Aorta (tissue), 5 donors: Measurements from ENCODE around the gene ASGR1. TPM values are rescaled to one million over a fixed set of nuclear protein-coding genes. Genes with fewer than 3 reads are reported as not detected.

ENCODE experiments used
- ATAC-seq: fragments of 200-7000 bp; cut with Tn5 transposase; one replicate; pipeline ENCODE4 v1.9.1; 2022; ENCODE audit warnings: moderate library complexity; ENCODE audit not compliant: low FRiP score
- DNase-seq, 2 donors: peaks; one replicate each; pipeline ENCODE4 v3.0.0-alpha.2; 2020
- H3K27ac ChIP-seq, 2 donors: one replicate each; pipeline ENCODE4 v1.5.1; 2013; ENCODE audit warnings: low read length in 2 of 2, mild to moderate bottlenecking in 2 of 2, moderate library complexity in 2 of 2, control low read depth in 1 of 2, inconsistent platforms in 1 of 2, low read depth in 1 of 2
- H3K27me3 ChIP-seq, 2 donors: one replicate each; pipeline ENCODE4 v1.6.1; 2013; ENCODE audit warnings: control low read depth in 1 of 2, low read length in 1 of 2, mild to moderate bottlenecking in 1 of 2, moderate library complexity in 1 of 2; ENCODE audit not compliant: insufficient read depth in 2 of 2, control insufficient read depth in 1 of 2
- H3K36me3 ChIP-seq, 2 donors: one replicate each; pipeline ENCODE4 v1.6.1; 2013; ENCODE audit warnings: control low read depth in 1 of 2, low read length in 1 of 2, mild to moderate bottlenecking in 1 of 2; ENCODE audit not compliant: insufficient read depth in 2 of 2, control insufficient read depth in 1 of 2
- H3K4me1 ChIP-seq, 2 donors: one replicate each; pipeline ENCODE4 v1.6.1; 2013; ENCODE audit warnings: low read length in 2 of 2, control low read depth in 1 of 2, mild to moderate bottlenecking in 1 of 2, moderate library complexity in 1 of 2; ENCODE audit not compliant: insufficient read depth in 2 of 2, control insufficient read depth in 1 of 2
- H3K4me3 ChIP-seq, 2 donors: one replicate each; pipeline ENCODE4 v1.5.1; 2013; ENCODE audit warnings: low read length in 2 of 2, control low read depth in 1 of 2, mild to moderate bottlenecking in 1 of 2
- H3K9me3 ChIP-seq: one replicate; pipeline ENCODE4 v1.6.1; 2013; ENCODE audit warnings: mild to moderate bottlenecking, low read length; ENCODE audit not compliant: control insufficient read depth
- WGBS, 2 donors: extraction: QIAGEN DNeasy Blood & Tissue Kit; methylation state at CpG; one replicate each; pipeline ENCODE4 v1.1.7; 2013; 5-methylcytosine and 5-hydroxymethylcytosine counted together
- intact Hi-C, 2 donors: fragments of 100-400 bp; cut with DNase I; formaldehyde crosslinking; loops; one replicate each; pipeline versions ENCODE4 v1.14.2 to v1.15.0; 2022
- polyA plus RNA-seq, 2 donors: library from polyadenylated mRNA; stranded (reverse); fragments of 200-250 nt; gene quantifications; one replicate each; pipeline ENCODE4 v1.2.3, GENCODE V29; 2013
- total RNA-seq, 2 donors: library from RNA; stranded (reverse); fragmentation: NEBNext Ultra II Directional; extraction: Animal tissue kit (Norgen Biotek cat#: 25700); gene quantifications; one replicate each; pipeline ENCODE4 v1.2.1, GENCODE V29; 2021
- donor health status: healthy with polysubstance abuse.
- donor health status: Bipolar disorder and iron deficiency.
- donor health status: DM: no; HTN: no; CAD: no.
- donor health status: DM: no; HTN: no; CAD: no.
- donor health status: DM: yes; HTN: yes; CAD: no.

Gene ASGR1
- total and polyA plus RNA-seq, 4 donors, result 2.0 to 5.4 (median 3.2) TPM

DNA sequence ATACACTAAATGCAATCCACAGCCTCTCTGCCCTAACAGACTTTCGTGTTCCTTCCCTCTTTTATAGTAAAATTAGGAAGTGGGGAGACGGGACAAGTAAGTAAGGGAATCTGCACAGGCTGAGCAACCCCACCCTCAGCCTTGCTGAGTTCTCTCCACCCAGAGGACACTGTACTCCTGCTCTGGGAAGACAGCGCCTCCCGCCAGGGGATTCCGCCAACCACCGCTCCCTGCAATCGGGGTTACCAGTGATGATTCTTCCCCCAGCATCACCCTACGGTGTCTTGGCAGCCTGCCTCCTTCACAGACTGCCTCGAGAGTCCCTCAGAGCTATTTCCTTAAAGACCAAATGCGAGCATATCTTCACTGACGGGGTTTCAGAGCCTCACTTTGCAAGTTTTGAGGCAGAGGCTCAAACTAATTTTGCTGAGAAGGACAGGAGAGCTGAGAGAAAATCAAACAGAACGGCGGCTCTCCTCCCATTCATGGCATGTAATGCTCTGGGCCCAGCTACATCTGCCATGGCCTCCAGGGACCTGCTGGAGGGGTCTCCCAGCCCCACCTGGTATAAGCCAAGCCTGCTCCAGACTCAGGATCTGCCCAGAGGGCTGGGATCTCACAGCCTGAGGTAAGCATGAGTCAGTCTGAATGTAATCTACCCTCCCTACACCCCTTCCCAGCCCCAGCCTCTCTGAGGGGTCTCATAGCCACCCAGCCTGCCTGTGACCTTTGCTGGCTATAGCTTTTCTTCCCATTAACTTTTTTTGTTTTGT, 41.8 kb downstream of the ASGR1 start:
- intact Hi-C loops, result loop anchor here in 1 of 2 donors (2.0 to 10.0 kb wide), 2 partner anchors 85 to 223 kb away; no protein-coding TSS in a partner anchor
- WGBS, 2 donors, result 40 to 46% methylated on average over 13 of the region's 13 CpGs
- Histone ChIP-seq H3K36me3 (no peaks in the 10 kb centered on the region), H3K27me3 (peaks cover 0 to 2% of the 10 kb centered on the region in 2 donors), H3K9me3 (no peaks in the 10 kb centered on the region), H3K4me3 (no peak overlapping the region), H3K4me1 (no peaks in the 10 kb centered on the region), H3K27ac (no peak overlapping the region)
- ATAC-seq (no peak), DNase-seq (peak in 1 of 2 donors; percentile 76)

DNA sequence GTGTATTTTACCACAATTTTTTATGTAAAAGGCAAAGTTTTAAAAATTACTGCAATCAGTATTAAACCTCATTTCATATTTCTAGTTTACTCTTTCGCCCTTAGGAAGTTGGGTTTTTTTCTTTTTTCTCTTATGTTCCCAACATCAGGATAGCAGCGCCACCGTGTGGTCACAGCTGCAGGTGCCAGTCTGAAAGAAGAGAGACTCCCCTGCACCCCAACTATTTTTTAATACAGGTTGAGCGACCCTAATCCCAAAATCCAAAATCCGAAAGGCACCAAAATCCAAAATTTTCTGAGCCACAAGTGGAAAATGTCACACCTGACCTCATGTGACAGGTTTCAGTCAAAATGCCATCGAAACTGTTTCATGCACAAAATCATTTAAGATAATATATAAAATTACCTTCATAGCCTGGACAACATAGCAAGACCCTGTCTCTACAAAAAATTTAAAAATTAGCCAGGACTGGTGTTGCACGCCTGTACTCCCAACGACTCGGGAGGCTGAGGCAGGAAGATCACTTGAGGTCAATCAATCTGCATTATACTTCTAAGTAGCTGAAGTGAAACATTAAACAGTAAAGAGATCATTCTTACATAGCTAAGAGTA, 42.8 kb downstream of the ASGR1 start:
- H3K36me3 ChIP-seq, result no peaks in the 10 kb centered on the region
- peak; percentile 85 to 93 for DNase-seq
- ATAC-seq, result peak; percentile 75
- no peak overlapping the region for H3K27ac ChIP-seq
- no peaks in the 10 kb centered on the region for H3K9me3 ChIP-seq
- WGBS, 2 donors, result 26 to 28% methylated on average over 9 of the region's 9 CpGs
- H3K27me3 ChIP-seq, result peaks cover 0 to 2% of the 10 kb centered on the region in 2 donors
- intact Hi-C loops, result loop anchor here in 1 of 2 donors (2.0 to 10.0 kb wide), 2 partner anchors 84 to 222 kb away; no protein-coding TSS in a partner anchor
- no peaks in the 10 kb centered on the region for H3K4me1 ChIP-seq
- H3K4me3 ChIP-seq, result no peak overlapping the region

- no peak overlapping the region for H3K4me3 ChIP-seq
- intact Hi-C loops, result loop anchor here (5.0 to 10.0 kb wide), 2 partner anchors 82 to 219 kb away; no protein-coding TSS in a partner anchor
- 43 to 54% methylated on average over 20 of the region's 20 CpGs for WGBS, 2 donors
- peak in 1 of 2 donors; percentile 68 for DNase-seq
- no peaks in the 10 kb centered on the region for H3K9me3 ChIP-seq
- H3K36me3 ChIP-seq, result no peaks in the 10 kb centered on the region
- no peaks in the 10 kb centered on the region for H3K27me3 ChIP-seq
- no peaks in the 10 kb centered on the region for H3K4me1 ChIP-seq
- H3K27ac ChIP-seq, result no peak overlapping the region
- ATAC-seq, result no peak
These were observed 45.3 kb downstream of the ASGR1 start for GRCh38 chr17:7133916-7134315.

GRCh38 chr17:7133424-7133823, 45.7 kb downstream of the ASGR1 start:
- ATAC-seq (no peak), DNase-seq (peak; percentile 75 to 76)
- Histone ChIP-seq H3K36me3 (no peaks in the 10 kb centered on the region), H3K27me3 (no peaks in the 10 kb centered on the region), H3K4me1 (no peaks in the 10 kb centered on the region), H3K27ac (no peak overlapping the region), H3K9me3 (no peaks in the 10 kb centered on the region), H3K4me3 (no peak overlapping the region)
- 7 to 13% methylated on average over 19 of the region's 19 CpGs for WGBS, 2 donors
- intact Hi-C loops, result loop anchor here (5.0 to 10.0 kb wide), 2 partner anchors 81 to 219 kb away; no protein-coding TSS in a partner anchor

- ATAC-seq (no peak), DNase-seq (peak in 1 of 2 donors; percentile 41)
- intact Hi-C loops, result loop anchor here (5.0 to 10.0 kb wide), 2 partner anchors 80 to 218 kb away; no protein-coding TSS in a partner anchor
- H3K4me3 ChIP-seq, result no peak overlapping the region
- H3K27me3 ChIP-seq, result no peaks in the 10 kb centered on the region
- WGBS, 2 donors, result 27 to 30% methylated on average over 7 of the region's 7 CpGs
- no peak overlapping the region for H3K27ac ChIP-seq
- no peaks in the 10 kb centered on the region for H3K4me1 ChIP-seq
- no peaks in the 10 kb centered on the region for H3K36me3 ChIP-seq
- H3K9me3 ChIP-seq, result no peaks in the 10 kb centered on the region
These were observed 46.6 kb downstream of the ASGR1 start for GRCh38 chr17:7132511-7133094.

- 72 to 75% methylated on average over 5 of the region's 5 CpGs for WGBS, 2 donors
- ATAC-seq, result no peak
- no peaks in the 10 kb centered on the region for H3K9me3 ChIP-seq
- intact Hi-C loops, result loop anchor here (5.0 to 10.0 kb wide), 2 partner anchors 79 to 217 kb away; no protein-coding TSS in a partner anchor
- H3K36me3 ChIP-seq, result no peaks in the 10 kb centered on the region
- no peaks in the 10 kb centered on the region for H3K27me3 ChIP-seq
- peak in 1 of 2 donors; percentile 17 for DNase-seq
- no peak overlapping the region for H3K4me3 ChIP-seq
- H3K27ac ChIP-seq, result no peak overlapping the region
- no peaks in the 10 kb centered on the region for H3K4me1 ChIP-seq
These were observed 47.8 kb downstream of the ASGR1 start for GRCh38 chr17:7131423-7131791.

GRCh38 chr17:7130621-7131422, 48.3 kb downstream of the ASGR1 start:
- ATAC-seq, result no peak
- Histone ChIP-seq H3K4me1 (no peaks in the 10 kb centered on the region), H3K27me3 (no peaks in the 10 kb centered on the region), H3K27ac (no peak overlapping the region), H3K9me3 (no peaks in the 10 kb centered on the region), H3K4me3 (no peak overlapping the region), H3K36me3 (no peaks in the 10 kb centered on the region)
- 37% methylated on average over 11 of the region's 11 CpGs for WGBS, 2 donors
- DNase-seq, result peak in 1 of 2 donors; percentile 57
- intact Hi-C loops, result loop anchor here (5.0 to 10.0 kb wide), 2 partner anchors 79 to 216 kb away; no protein-coding TSS in a partner anchor

GRCh38 chr17:7129311-7129710, 49.9 kb downstream of the ASGR1 start:
- Histone ChIP-seq H3K9me3 (no peaks in the 10 kb centered on the region), H3K4me1 (no peaks in the 10 kb centered on the region), H3K4me3 (no peak overlapping the region), H3K27me3 (no peaks in the 10 kb centered on the region), H3K36me3 (no peaks in the 10 kb centered on the region), H3K27ac (no peak overlapping the region)
- intact Hi-C loops, result no loop called here
- 77 to 85% methylated on average over 8 of the region's 8 CpGs for WGBS, 2 donors
- ATAC-seq (no peak), DNase-seq (peak in 1 of 2 donors; percentile 59)
